NCI-H460 (cell line): Measurements from ENCODE around the gene YIF1A. TPM values are rescaled to one million over a fixed set of nuclear protein-coding genes. Genes with fewer than 3 reads are reported as not detected.
"Not testable (repeated sequence)": the region's sequence is repeated elsewhere in the genome, so short reads cannot be mapped to it uniquely, and the experiment has no call there.

Source experiments
- DNase-seq: peaks from one replicate; pipeline ENCODE4 v3.0.0-alpha.2; 2016; ENCODE audit warnings: low read depth; ENCODE audit errors: extremely low read depth
- total RNA-seq: library from RNA; depleted of rRNA; stranded (reverse); fragments of >200 nt; shearing (Covaris generic); gene quantifications from 2 replicates; pipeline ENCODE4 v1.2.3, GENCODE V29; 2014; rRNA removed

Gene YIF1A
- total RNA-seq, 1 experiment from 2014 or later: 62.5 TPM

DNA sequence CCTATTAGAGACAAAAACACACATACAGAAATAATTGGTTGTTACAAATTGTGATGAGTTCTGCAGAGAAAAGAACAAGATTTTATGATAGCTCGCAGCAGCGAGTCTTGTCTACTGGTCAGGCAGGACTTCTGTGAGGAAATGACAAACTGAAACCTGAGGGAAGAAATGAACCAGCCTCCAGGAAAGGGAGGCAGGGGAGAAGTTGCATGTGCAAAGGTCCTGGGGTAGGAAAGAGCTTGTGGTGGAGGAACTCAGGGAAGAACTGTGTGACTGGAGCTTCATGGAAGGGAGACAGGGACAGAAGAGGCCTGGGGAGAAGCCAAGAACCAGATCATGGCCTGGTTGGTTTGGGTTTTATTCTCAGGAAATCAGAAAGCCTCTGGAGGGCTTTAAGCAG is 29.7 kb downstream of the YIF1A start:
- no peak for DNase-seq

DNA sequence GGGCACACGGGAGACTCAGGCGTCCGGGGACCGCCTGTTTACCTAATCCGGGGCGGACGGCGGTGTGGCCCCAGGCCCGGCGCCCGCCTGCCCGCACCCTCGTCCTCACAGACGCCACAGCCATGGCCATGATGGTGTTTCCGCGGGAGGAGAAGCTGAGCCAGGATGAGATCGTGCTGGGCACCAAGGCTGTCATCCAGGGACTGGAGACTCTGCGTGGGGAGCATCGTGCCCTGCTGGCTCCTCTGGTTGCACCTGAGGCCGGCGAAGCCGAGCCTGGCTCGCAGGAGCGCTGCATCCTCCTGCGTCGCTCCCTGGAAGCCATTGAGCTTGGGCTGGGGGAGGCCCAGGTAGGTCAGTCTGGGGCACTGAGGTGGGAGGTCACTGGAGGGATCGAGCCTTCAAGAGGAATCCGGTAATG is 30.5 kb downstream of the YIF1A start:
- no peak for DNase-seq

DNA sequence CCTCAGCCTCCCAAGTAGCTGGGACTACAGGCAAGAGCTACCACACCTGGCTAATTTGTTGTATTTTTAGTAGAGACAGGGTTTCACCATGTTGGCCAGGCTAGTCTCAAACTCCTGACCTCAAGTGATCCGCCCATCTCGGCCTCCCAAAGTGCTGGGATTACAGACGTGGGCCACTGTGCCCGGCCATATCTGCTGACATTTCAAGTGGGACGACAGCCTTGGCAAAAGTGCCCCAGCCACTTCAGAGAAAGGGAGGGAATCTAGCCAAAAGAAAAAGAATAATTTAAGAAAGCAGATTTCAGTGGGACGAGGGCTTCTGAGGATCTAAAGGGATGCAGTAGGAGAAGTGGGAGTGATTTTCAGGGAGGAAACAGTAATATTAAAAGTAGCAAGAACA is 35.9 kb downstream of the YIF1A start:
- DNase-seq: not testable (repeated sequence)

DNA sequence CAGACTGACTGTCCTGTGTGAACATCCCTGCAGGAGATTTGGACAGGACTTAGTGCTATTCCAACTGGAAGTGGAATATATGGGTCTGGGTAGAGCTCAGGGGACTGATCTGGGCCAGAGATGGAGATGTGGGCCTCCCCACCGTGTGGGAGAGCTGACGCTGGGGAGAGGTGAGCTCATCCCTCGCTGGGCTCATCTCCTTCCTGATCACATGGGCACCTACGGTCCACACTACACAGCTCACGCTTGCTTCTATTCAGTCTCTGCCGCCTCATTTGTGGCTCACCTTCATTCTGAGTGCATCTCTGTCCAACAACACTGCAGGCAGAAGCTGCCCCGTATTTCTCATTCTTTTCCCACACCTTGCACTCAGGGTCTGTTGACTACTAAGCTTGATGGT is 37.1 kb downstream of the YIF1A start:
- DNase-seq: no peak

DNA sequence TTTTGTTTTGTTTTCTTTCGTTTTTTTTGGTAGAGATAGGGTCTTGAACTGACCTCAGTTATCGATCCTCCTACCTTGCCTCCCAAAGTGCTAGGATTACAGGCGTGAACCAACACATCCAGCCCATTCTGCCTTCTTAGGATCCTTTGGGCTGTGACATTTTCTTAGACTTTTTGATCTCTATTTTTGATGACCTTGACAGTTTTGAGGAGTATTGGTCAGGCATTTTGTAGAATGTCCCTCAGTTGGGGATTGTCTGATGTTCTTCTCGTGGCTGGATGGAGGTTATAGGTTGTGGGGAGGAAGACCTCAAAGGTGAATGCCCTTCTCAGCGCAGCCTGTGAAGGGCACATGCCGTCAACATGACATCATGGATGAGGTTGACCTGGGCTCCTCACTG is 40.0 kb downstream of the YIF1A start:
- no peak for DNase-seq

DNA sequence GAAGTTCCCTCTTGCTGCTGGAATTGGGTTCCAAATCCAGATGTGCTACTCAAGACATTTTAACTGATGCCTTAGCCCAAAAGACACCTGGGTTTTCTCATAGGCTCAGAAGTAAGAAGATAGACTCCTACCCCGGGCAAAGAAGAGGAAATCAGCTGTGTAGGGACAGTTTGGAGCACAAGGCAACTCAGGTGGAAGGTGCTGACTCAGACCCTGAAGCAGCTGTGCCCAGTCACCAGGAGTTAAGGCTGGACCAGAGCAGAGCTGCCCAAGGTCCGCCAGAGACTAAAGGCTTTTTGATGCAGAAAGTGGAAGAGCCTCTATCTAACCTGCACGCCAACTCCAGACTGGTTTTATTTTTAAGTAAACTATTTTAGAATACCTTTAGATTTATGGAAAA is 41.1 kb downstream of the YIF1A start:
- no peak for DNase-seq

DNA sequence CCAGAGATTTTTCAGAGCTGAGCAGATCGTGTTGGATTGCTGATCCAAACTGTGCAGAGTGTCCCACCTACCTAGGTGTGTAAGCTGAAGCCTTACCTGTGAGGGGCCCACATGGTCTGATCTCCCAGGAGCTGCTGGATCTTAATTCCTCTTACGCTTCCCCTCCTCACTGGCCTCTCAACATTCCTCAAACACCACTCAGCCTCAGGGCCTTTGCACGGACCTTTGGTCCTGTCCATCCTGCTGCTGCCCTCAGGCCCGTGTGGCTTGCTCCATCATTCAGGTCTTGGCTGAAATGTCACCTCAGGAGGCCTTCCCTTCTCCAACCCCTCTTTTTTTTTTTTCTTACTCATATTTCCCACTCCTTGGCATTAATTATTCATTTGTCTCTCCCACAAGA is 41.6 kb downstream of the YIF1A start:
- no peak for DNase-seq

DNA sequence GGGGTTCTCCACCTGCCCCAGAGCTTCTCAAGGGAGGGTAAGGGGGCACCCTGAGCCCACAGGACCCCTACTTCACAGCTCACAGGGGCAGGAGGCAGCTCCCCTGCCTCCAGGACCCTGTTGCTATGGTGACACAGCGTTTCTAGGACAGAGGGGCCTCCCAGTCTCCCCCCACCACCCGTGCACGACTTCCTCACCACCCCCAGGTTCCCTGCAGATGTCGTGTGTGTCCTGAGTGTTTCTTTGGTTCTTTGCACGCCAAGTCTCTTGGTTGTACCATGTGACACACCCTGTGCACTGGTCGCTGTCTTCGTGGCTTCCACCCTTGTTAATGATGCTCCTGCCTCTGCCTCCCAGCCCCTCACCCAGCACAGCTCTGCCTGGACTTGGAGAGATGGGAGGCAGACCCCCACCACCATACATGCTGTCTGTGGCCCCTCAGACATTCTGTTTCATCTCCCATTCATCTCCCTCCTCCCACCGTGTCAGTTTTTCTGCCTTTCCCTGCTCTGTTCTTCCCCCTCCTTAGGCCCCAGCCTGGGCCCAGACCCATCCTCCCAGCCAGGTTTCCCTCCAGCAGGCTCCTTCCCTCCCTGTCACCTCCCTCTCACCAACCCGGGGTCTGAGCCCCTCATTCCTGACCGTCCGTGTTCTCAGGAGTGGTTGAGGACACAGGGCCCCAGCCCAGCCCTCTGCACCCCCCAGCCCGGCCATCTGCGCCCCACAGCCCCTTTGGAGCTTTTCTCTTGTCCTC is 45.0 kb downstream of the YIF1A start:
- no peak for DNase-seq

DNA sequence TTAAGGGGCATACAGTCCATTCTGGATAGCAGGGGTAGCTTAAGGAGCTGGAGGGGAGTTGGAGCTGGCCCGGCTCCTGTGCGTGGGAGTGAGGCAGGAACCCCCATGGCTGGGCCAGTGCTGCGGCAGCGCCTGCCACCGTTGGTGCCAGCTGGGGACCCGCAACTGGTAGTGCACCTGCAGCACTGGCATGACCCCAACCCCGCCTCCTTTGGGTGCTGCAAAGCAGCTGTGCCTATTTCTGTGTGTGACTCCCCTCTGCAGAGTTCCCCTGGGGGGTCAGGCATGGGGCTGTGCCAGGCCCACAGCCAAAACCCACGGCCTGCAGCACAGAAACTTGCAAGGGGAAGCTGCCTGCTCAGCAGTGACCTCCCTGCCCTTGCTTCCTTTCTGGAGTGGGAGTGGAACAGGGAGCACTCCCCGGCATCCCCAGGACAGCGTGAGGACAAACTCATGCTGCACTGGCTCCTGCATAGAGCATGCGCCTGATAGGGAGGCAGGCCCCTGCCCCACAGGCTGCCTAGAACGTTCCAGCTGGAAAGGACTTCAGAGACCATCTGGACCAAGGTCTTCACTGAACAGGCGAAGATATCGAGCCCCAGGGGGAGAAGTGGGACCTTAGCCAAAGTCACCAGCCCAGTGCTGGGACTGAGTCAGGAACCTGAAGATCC is 46.7 kb downstream of the YIF1A start:
- DNase-seq: no peak

DNA sequence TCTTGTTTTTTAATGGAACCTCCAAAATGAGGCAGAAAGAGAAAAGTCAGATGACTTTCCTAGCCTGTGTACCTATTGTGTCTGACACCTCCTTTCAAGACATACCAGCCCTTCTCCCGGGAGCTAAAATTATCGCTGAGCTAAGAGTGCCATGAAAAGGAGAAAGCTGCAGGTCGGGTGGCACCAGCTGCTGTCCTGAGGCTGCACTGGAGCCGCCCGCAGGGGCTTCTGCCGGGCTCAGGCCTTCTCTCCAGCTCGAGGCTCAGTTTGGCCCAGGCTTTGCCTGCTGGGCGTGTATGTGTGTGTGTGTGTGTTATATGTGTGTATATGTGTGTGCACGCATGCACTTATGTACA is 48.2 kb downstream of the YIF1A start:
- DNase-seq: no peak

DNA sequence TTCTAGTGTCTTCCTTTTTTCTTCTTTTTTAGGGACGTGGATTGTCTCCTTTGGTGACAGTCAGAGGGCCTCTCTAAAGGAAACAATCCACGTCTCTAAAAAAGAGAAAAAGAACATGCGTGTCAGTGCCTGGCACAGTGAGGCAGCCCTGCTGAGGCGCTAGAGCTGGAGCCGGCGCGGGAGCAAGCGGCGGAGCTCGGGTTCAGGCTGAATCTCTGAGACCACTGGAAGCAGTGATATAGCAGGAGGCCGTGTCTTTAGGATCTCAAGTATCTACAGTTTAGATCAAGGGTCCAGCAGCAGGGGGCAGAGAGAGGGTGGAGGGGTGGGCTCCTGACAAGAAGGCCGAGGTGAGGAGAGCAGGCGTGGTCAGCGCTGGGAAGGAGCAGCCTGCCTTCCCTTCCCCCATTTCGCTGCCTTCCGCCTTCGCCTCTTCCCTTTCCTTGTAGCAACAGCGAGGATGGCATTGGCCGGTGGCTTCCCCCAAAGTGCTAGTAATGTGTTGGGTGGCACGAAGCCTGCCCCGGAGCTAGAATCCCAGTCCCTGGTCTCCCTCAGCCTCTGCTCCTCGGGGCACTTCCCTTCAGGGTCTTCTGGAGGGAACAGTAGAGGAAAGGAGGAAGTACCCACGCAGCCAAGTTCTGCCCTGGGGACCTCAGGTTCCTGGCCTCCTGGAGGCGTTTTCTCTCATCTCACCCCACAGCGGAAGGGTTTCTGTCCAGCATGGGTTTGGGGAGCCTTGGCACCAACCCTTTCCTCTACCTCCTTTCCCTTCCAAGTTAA is 48.8 kb downstream of the YIF1A start:
- no peak for DNase-seq

DNA sequence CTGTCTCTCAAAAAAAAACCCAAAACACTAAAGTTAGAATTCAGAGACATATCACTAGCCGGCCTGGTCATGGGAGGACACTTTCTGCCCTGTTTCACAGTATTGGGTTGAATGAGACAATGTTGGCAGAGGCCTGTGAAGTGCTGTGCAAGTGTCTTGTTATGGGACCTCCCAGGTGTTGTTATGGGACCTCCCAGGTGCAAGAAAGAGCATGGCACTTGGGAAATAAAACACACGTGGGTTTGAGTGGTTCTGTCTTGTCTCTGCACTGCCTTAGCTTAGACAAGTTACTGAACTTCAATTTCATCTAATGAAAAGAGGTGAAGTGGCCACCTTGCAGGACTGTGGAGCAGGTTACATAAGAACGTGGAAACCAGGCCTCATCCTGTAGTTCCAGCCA is 49.4 kb downstream of the YIF1A start:
- DNase-seq: no peak

DNA sequence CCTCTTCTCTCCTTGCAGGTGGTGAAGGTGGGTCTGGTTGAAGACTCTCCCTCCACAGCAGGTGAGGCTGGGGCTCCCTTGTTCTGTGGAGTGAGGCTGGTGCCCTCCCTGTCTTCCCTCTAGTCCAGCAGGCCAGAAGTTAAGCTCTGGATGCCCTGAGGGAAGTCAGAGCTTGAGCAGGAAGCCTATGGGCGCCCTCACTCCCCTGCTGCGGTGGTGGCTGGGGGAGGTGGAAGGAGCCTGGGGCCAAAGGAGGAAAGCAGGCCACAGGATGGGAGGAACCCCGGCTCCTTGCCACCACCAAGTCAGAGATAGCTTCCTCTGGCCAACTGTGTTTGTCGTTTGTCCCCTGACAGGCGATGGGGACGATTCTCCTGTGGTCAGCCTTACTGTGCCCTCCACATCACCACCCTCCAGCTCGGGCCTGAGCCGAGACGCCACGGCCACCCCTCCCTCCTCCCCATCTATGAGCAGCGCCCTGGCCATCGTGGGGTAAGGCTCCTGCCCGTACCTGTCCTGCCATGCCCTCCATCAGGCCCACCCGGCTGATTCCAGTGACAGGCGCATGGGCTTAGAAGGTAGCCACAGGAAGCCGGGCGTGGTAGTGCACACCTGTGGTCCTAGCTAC is 50.0 kb downstream of the YIF1A start:
- DNase-seq: no peak

DNA sequence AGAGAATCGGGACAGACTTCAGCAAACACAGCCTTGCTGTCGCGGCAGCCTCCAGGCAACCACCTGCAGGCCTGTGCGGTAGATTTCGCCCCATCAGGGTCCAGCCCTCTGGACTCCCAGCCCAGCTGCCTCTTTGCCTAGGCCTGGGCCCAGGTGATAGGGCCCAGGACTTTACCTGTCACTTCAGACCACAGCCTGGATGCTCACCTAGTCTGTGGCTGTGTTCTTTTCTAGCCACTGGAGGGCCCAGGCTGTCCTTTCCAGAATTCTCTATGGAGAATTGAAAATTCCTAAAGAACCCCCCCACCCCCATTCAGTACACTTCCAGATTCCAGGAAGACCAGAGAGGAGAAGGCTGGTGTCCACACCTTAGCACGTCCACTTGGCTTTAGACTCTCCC is 51.1 kb downstream of the YIF1A start:
- DNase-seq: no peak

DNA sequence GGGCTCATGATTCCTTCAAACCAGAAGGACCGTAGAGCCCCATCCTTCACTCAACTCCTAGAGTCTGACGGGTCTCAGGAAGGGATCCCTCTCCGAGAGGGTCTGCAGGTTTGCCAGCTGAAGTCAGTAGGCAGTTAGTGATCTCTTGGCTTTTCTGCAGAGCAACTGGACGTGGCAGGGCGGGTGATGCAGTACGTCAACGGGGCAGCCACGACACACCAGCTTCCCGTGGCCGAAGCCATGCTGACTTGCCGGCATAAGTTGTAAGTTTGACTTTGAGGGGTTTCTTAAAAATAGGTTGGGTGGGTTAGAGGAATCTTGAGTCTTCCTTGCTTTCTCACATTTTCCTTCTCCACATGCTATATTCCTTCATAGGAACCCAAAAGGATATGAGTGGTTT is 53.8 kb downstream of the YIF1A start:
- DNase-seq: no peak

Other genes starting within 250 kb of the YIF1A start
- not detected in 2 replicates for gene GAL3ST3, start 240.0 kb downstream of the YIF1A start, total RNA-seq
- 91.7 and 101 TPM in 2 replicates for gene SF3B2, start 236.8 kb downstream of the YIF1A start, total RNA-seq
- 10.3 and 13.9 TPM in 2 replicates for gene PACS1, start 218.9 kb downstream of the YIF1A start, total RNA-seq
- 17.1 and 17.8 TPM in 2 replicates for gene KLC2, start 31.4 kb downstream of the YIF1A start, total RNA-seq
- 55.6 and 65.3 TPM in 2 replicates for gene RAB1B, start 20.5 kb downstream of the YIF1A start, total RNA-seq
- gene CNIH2, start 11.0 kb downstream of the YIF1A start, total RNA-seq: 0.20 TPM in 1 of 2 replicates, not detected in the other
- 0.32 and 0.40 TPM in 2 replicates for gene TMEM151A, start 2.8 kb upstream of the YIF1A start, total RNA-seq
- gene CD248, start 27.9 kb upstream of the YIF1A start, total RNA-seq: not detected in 2 replicates
- 18.7 and 23.9 TPM in 2 replicates for gene RIN1, start 47.3 kb upstream of the YIF1A start, total RNA-seq
- 35.3 and 44.2 TPM in 2 replicates for gene BRMS1, start 56.0 kb upstream of the YIF1A start, total RNA-seq
- 15.0 and 16.9 TPM in 2 replicates for gene B4GAT1, start 58.5 kb upstream of the YIF1A start, total RNA-seq
- gene SLC29A2, start 82.6 kb upstream of the YIF1A start, total RNA-seq: 4.6 and 4.7 TPM in 2 replicates
- gene NPAS4, start 131.9 kb upstream of the YIF1A start, total RNA-seq: not detected in 2 replicates
- gene MRPL11, start 149.7 kb upstream of the YIF1A start, total RNA-seq: 66.8 and 90.4 TPM in 2 replicates
- gene PELI3, start 177.8 kb upstream of the YIF1A start, total RNA-seq: 2.7 and 3.2 TPM in 2 replicates
- gene DPP3, start 191.3 kb upstream of the YIF1A start, total RNA-seq: 30.8 and 31.9 TPM in 2 replicates
- gene BBS1, start 221.5 kb upstream of the YIF1A start, total RNA-seq: 13.7 and 16.7 TPM in 2 replicates